GM23338 (cell line): ENCODE results near the gene ODAD3. TPM values are rescaled to one million over a fixed set of nuclear protein-coding genes. Genes with fewer than 3 reads are reported as not detected.

Source experiments
- ATAC-seq: fragments of 200-7000 bp; cut with Tn5 transposase; 3 replicates; pipeline ENCODE4 v1.9.1; 2020
- DNase-seq: peaks from one replicate; pipeline ENCODE4 v3.0.0-alpha.2; 2015; ENCODE audit warnings: low spot score
- H2AFZ ChIP-seq: fragments of 200-600 bp; sonication (generic); 2 replicates; pipeline ENCODE4 v1.8.0; 2016; ENCODE audit warnings: antibody characterized with exemption, mild to moderate bottlenecking, moderate library complexity
- H3F3A ChIP-seq: fragments of 200-600 bp; sonication (generic); replicated peaks from 2 replicates; pipeline ENCODE4 v1.8.0; 2017; ENCODE audit warnings: antibody characterized with exemption, mixed run types, low read depth
- H3K27ac ChIP-seq: fragments of 200-600 bp; sonication (generic); 2 replicates; pipeline ENCODE4 v1.6.1; 2016; ENCODE audit warnings: low read depth
- H3K27me3 ChIP-seq: fragments of 200-600 bp; sonication (generic); 2 replicates; pipeline ENCODE4 v1.8.0; 2016; ENCODE audit warnings: mild to moderate bottlenecking, mixed run types, moderate library complexity; ENCODE audit not compliant: insufficient read depth
- H3K36me3 ChIP-seq: fragments of 200-600 bp; sonication (generic); 2 replicates; pipeline ENCODE4 v1.8.0; 2016; ENCODE audit warnings: mild to moderate bottlenecking; ENCODE audit not compliant: insufficient read depth
- H3K4me1 ChIP-seq: fragments of 200-600 bp; sonication (generic); 2 replicates; pipeline ENCODE4 v1.8.0; 2016; ENCODE audit warnings: mild to moderate bottlenecking, moderate library complexity; ENCODE audit not compliant: insufficient read depth
- H3K4me2 ChIP-seq: fragments of 200-600 bp; sonication (generic); 2 replicates; pipeline ENCODE4 v1.7.1; 2017; ENCODE audit warnings: mixed run types
- H3K4me3 ChIP-seq: fragments of 200-600 bp; sonication (generic); 2 replicates; pipeline ENCODE4 v1.6.1; 2016; ENCODE audit warnings: mixed run types
- H3K79me2 ChIP-seq: fragments of 200-600 bp; sonication (generic); replicated peaks from 2 replicates; pipeline ENCODE4 v1.8.0; 2017; ENCODE audit warnings: mild to moderate bottlenecking; ENCODE audit not compliant: insufficient read depth
- H3K9me2 ChIP-seq: fragments of 200-600 bp; sonication (generic); 2 replicates; pipeline ENCODE4 v1.8.0; 2017; ENCODE audit not compliant: insufficient read depth
- H4K20me1 ChIP-seq: fragments of 200-600 bp; sonication (generic); replicated peaks from 2 replicates; pipeline ENCODE4 v1.8.0; 2017; ENCODE audit warnings: mild to moderate bottlenecking; ENCODE audit not compliant: insufficient read depth
- H3K27ac Mint-ChIP-seq: 2 replicates; pipeline ENCODE4 v1.8.0; 2020; ENCODE audit warnings: inconsistent platforms, mild to moderate bottlenecking, moderate library complexity, mixed read lengths
- H3K27me3 Mint-ChIP-seq: 3 replicates; pipeline ENCODE4 v1.8.0; 2022; ENCODE audit warnings: low read depth, mild to moderate bottlenecking, moderate library complexity, mixed read lengths, inconsistent platforms; ENCODE audit not compliant: insufficient read depth, poor library complexity
- H3K36me3 Mint-ChIP-seq: 3 replicates; pipeline ENCODE4 v1.8.0; 2021; ENCODE audit warnings: low read depth, mild to moderate bottlenecking, inconsistent platforms, moderate library complexity, mixed read lengths
- H3K4me1 Mint-ChIP-seq: 3 replicates; pipeline ENCODE4 v1.8.0; 2020; ENCODE audit warnings: mild to moderate bottlenecking, inconsistent platforms, mixed read lengths
- H3K4me3 Mint-ChIP-seq: 3 replicates; pipeline ENCODE4 v1.8.0; 2021; ENCODE audit warnings: moderate library complexity, mild to moderate bottlenecking, inconsistent platforms, mixed read lengths
- H3K9me3 Mint-ChIP-seq: 3 replicates; pipeline ENCODE4 v1.8.0; 2020; ENCODE audit warnings: moderate library complexity, mild to moderate bottlenecking, inconsistent platforms, mixed read lengths
- CREB1 ChIP-seq: fragments of 250-450 bp; sonication (Bioruptor Pico); IDR thresholded peaks from 2 replicates; pipeline ENCODE4 v1.5.0; 2020; ENCODE audit warnings: low read depth, mild to moderate bottlenecking, moderate library complexity
- CTCF ChIP-seq, 2 experiments: fragments of 200-600 bp in 1 of 2; sonication (generic) in 1 of 2; conservative IDR thresholded peaks; 2 replicates each; pipeline versions ENCODE4 v1.5.1 to v1.6.1; 2016 to 2017; ENCODE audit warnings: antibody characterized with exemption in 2 of 2, low read depth in 2 of 2, mild to moderate bottlenecking in 2 of 2, moderate library complexity in 1 of 2
- ETS1 ChIP-seq: IDR thresholded peaks from 2 replicates; pipeline ENCODE4 v1.6.1; 2016; ENCODE audit warnings: antibody characterized with exemption
- EZH2 ChIP-seq: fragments of 200-600 bp; sonication (generic); IDR thresholded peaks from one replicate; pipeline ENCODE4 v1.8.0; 2017; ENCODE audit warnings: antibody characterized with exemption, mild to moderate bottlenecking, low read depth; ENCODE audit not compliant: unreplicated experiment
- EZH2phosphoT487 ChIP-seq: fragments of 200-600 bp; sonication (generic); IDR thresholded peaks from one replicate; pipeline ENCODE4 v1.8.1; 2018; ENCODE audit warnings: antibody characterized with exemption; ENCODE audit not compliant: unreplicated experiment
- JUNB ChIP-seq: IDR thresholded peaks from one replicate; pipeline ENCODE4 v1.6.1; 2016; ENCODE audit warnings: antibody characterized with exemption; ENCODE audit not compliant: unreplicated experiment
- NANOG ChIP-seq: IDR thresholded peaks from 2 replicates; pipeline ENCODE4 v1.6.1; 2016; ENCODE audit warnings: antibody characterized with exemption, borderline replicate concordance
- POLR2AphosphoS5 ChIP-seq: IDR thresholded peaks from 2 replicates; pipeline ENCODE4 v1.6.1; 2016; ENCODE audit warnings: antibody characterized with exemption, low read depth
- REST ChIP-seq: IDR thresholded peaks from one replicate; pipeline ENCODE4 v1.6.1; 2018; ENCODE audit warnings: antibody characterized with exemption; ENCODE audit not compliant: unreplicated experiment
- STAT1 ChIP-seq: IDR thresholded peaks from one replicate; pipeline ENCODE4 v1.6.1; 2016; ENCODE audit warnings: antibody characterized with exemption; ENCODE audit not compliant: unreplicated experiment
- ZNF114 ChIP-seq: fragments of 250-450 bp; sonication (Bioruptor Pico); IDR thresholded peaks from 2 replicates; pipeline ENCODE4 v1.5.0; 2020; ENCODE audit warnings: mild to moderate bottlenecking, moderate library complexity
- ZNF331 ChIP-seq: fragments of 250-450 bp; sonication (Bioruptor Pico); IDR thresholded peaks from 2 replicates; pipeline ENCODE4 v1.5.0; 2020; ENCODE audit warnings: low read depth, mild to moderate bottlenecking, moderate library complexity
- ZNF462 ChIP-seq: fragments of 250-450 bp; sonication (Bioruptor Pico); IDR thresholded peaks from 2 replicates; pipeline ENCODE4 v1.5.0; 2020; ENCODE audit warnings: mild to moderate bottlenecking, moderate library complexity
- polyA plus RNA-seq: library from polyadenylated mRNA; unstranded; fragments of >200 nt; fragmentation: Nextera tagmentation; extraction: Ambion mirVana; gene quantifications from 2 replicates; pipeline ENCODE4 v1.2.1, GENCODE V29; 2016
- total RNA-seq: library from RNA; depleted of rRNA; stranded (reverse); fragments of >200 nt; shearing (Covaris generic); gene quantifications from 2 replicates; pipeline ENCODE4 v1.2.3, GENCODE V29; 2014

The ODAD3 gene
- total and polyA plus RNA-seq, 2 experiments from 2014 or later, result 1.5 to 6.1 TPM

GRCh38 chr19:11435833-11436313, 952 bp upstream of the ODAD3 start:
- Mint-ChIP-seq H3K36me3 (peaks cover 51% of the 10 kb centered on the region), H3K4me1 (peaks cover 6% of the 10 kb centered on the region; the same call in 2 of the 3 replicates), H3K27ac (peak overlapping the region; percentile 100), H3K9me3 (no peaks in the 10 kb centered on the region), H3K4me3 (peak overlapping the region; percentile 99), H3K27me3 (peaks cover 15% of the 10 kb centered on the region)
- H3K4me3 ChIP-seq, result peak overlapping the region; percentile 69
- H3K9me2 ChIP-seq, result no peaks in the 10 kb centered on the region
- H3K27ac ChIP-seq, result peak overlapping the region; percentile 81; the same call in 1 of the 2 replicates
- peak overlapping the region; percentile 10; the same call in 1 of the 2 replicates for H2AFZ ChIP-seq
- ATAC-seq (peak; percentile 6), DNase-seq (peak; percentile 53)
- H3K4me2 ChIP-seq, result peak overlapping the region; percentile 93
- H3K36me3 ChIP-seq, result peaks cover 32% of the 10 kb centered on the region
- H3F3A ChIP-seq, result peaks cover 5% of the 10 kb centered on the region; the same call in 1 of the 2 replicates
- H3K79me2 ChIP-seq, result peaks cover 19% of the 10 kb centered on the region
- TF ChIP-seq ZNF331, result no peak
- no peak for TF ChIP-seq EZH2phosphoT487
- no peak for TF ChIP-seq ETS1
- TF ChIP-seq JUNB, result no peak
- no peak for TF ChIP-seq STAT1
- TF ChIP-seq ZNF114, result no peak
- TF ChIP-seq NANOG, result no peak
- TF ChIP-seq REST, result no peak
- TF ChIP-seq EZH2, result no peak
- TF ChIP-seq POLR2AphosphoS5, result no peak
- no peak for TF ChIP-seq ZNF462
- no peak for TF ChIP-seq CTCF (conservative IDR thresholded peaks at IDR 0.05; ENCODE audit: low read depth in 2 of 2)
- TF ChIP-seq CREB1 (CRISPR knock-in tag), result no peak
- H3K27me3 ChIP-seq, result no peaks in the 10 kb centered on the region
- H3K4me1 ChIP-seq, result peaks cover 11% of the 10 kb centered on the region; the same call in 1 of the 2 replicates
- H4K20me1 ChIP-seq, result peaks cover 3% of the 10 kb centered on the region; the same call in 1 of the 2 replicates
